ENCODE measurements around the gene CHST7. TPM values are rescaled to one million over a fixed set of nuclear protein-coding genes. Genes with fewer than 3 reads are reported as not detected.
"Not testable (repeated sequence)": the region's sequence is repeated elsewhere in the genome, so short reads cannot be mapped to it uniquely, and the experiment has no call there.

Gene CHST7, protein sequence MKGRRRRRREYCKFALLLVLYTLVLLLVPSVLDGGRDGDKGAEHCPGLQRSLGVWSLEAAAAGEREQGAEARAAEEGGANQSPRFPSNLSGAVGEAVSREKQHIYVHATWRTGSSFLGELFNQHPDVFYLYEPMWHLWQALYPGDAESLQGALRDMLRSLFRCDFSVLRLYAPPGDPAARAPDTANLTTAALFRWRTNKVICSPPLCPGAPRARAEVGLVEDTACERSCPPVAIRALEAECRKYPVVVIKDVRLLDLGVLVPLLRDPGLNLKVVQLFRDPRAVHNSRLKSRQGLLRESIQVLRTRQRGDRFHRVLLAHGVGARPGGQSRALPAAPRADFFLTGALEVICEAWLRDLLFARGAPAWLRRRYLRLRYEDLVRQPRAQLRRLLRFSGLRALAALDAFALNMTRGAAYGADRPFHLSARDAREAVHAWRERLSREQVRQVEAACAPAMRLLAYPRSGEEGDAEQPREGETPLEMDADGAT
- 5.5 TPM for polyA plus RNA-seq (2013, experiment 1 of 2)
- 3.9 TPM for polyA plus RNA-seq (2013, experiment 2 of 2)

DNA sequence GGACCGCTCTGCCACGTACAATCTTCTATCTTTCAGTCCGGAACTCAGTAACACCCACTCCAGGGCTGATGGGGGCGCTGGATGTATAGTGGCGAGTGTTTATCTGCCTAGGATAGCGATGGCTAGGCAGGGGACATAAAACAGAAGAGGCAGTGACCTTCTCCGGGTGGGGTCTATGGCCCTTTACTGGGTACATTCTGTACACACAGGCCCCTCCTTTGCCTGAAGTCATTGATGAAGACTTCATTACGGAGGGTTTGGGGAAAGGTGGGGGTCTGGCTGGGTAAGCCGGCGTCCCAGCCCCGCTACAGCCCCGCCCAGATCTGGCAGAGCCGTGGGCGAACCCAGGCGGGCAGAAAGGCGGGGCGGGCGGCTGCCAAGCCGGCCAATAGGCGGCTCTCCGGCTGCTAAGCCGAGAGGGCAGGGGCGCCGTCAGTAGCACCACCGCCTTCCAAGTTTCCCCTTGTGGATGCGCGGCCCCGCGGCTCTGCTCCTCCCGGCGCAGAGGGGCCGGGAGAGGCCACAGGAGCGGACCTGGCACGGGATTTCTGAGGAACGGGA, at the start of gene CHST7:
Gene CHST7, plus strand, starts transcription at position 435 of the 561 bp plus-strand sequence. CDS start 167 bp downstream, outside the sequence.
- WGBS, 2 experiments (ENCODE audit: insufficient coverage in 2 of 2) = 0% methylated on average over 6 to 17 of the region's 35 CpGs

DNA sequence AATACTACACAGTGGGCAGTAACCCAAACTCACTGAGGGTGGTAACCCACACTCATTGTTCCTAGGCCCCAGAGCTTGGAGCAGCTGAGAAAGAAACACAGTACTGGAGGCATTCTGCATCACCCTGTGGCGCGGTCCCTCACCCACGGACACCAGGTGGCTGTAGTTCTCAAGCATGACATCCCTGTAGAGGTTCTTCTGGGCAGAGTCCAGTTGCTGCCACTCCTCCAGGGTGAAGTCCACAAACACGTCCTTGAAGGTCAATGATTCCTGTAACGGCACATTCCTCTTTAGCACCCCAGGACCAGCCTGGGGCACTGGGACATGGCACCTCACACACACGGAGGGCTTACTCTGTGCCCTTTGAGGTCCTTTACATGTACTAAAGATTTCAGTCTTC, 44.9 kb upstream of the CHST7 start:
- not testable (repeated sequence) for H3K9me3 ChIP-seq (ENCODE audit: control insufficient read depth, low read length); H3K4me3 ChIP-seq (ENCODE audit: extremely low read depth, insufficient read depth, low read length, poor library complexity, severe bottlenecking); H3K4me1 ChIP-seq (ENCODE audit: control insufficient read depth, insufficient read depth, low read length, poor library complexity, severe bottlenecking); H3K27ac ChIP-seq (ENCODE audit: low read depth, low read length, severe bottlenecking)
- 100% methylated on average over 1 of the region's 6 CpGs; no CpG with 5 or more reads in 1 of the 2 experiments for WGBS, 2 experiments (ENCODE audit: insufficient coverage in 2 of 2)
- peaks cover 15% of the 10 kb centered on the region for H3K36me3 ChIP-seq (ENCODE audit: control insufficient read depth, insufficient read depth, low read length)

More for the DNA sequence above, at the start of gene CHST7:
- Histone ChIP-seq H3K36me3 (ENCODE audit: control insufficient read depth, insufficient read depth, low read length) (no peaks in the 10 kb centered on the region), H3K9me3 (ENCODE audit: control insufficient read depth, low read length) (no peaks in the 10 kb centered on the region), H3K4me3 (ENCODE audit: extremely low read depth, insufficient read depth, low read length, poor library complexity, severe bottlenecking) (peak within 1 kb of the TSS; percentile 44), H3K4me1 (ENCODE audit: control insufficient read depth, insufficient read depth, low read length, poor library complexity, severe bottlenecking) (no peaks in the 10 kb centered on the region), H3K27ac (ENCODE audit: low read depth, low read length, severe bottlenecking) (no peak within 1 kb of the TSS)

DNA sequence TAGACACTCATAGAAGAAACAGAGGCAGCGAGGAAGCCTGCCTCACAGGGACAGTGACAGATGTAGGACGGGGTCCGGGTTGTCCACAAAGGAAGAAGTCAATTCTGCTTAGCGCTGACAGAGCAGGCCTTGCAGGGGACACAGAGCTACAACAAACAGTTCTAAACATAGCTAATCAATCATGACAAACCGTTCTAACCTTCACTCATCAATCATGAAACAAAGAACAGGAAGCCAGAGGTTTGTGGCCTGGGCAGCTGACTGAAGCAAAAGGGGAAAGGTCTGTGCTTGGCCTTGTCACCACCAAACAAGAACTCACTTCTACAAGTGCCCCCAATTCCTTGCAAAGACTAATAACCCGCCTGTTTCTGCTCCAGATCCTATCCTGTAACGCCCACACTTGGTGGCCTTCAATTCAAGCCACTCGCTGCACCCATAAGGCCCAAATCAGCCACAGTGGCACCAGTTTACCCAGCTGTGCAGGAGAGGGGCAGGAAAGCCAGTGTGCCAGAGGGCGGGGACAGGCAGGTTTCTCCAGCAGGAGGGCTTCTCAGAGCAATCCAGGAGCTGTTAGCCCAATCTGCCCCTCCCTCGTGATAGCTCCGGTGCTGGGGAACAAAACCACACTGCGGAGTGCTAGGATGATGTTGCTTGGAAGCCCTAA, 43.7 kb upstream of the CHST7 start:
- not testable (repeated sequence) for H3K27ac ChIP-seq (ENCODE audit: low read depth, low read length, severe bottlenecking); H3K4me3 ChIP-seq (ENCODE audit: extremely low read depth, insufficient read depth, low read length, poor library complexity, severe bottlenecking); H3K9me3 ChIP-seq (ENCODE audit: control insufficient read depth, low read length); H3K4me1 ChIP-seq (ENCODE audit: control insufficient read depth, insufficient read depth, low read length, poor library complexity, severe bottlenecking)
- WGBS, 2 experiments (ENCODE audit: insufficient coverage in 2 of 2) = 93% methylated on average over 3 of the region's 12 CpGs; no CpG with 5 or more reads in 1 of the 2 experiments
- H3K36me3 ChIP-seq (ENCODE audit: control insufficient read depth, insufficient read depth, low read length) = peaks cover 10% of the 10 kb centered on the region

DNA sequence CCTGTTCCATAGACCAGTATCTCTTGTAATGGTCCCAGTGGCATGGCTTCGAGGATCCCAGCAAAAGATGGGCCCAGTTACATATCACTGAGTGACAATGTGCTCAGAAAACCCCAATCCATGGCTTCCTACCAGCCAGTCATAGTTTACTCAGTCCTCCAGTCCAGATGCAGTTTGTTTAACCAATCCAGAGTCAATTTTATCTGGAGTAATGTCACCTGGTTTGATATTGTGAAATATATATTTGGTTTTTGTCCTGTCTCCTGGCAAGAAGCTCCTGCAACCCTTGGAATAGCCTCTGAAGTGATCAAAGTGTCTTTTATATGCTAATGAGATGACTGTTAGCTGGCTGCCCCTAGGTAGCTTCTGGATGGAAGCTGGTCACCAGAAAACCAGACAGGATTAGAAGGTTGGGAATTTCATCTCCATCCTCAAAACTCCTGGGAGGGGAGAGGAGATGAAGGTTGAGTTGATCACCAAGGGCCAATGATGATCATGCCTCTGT, 43.1 kb upstream of the CHST7 start:
- WGBS, 2 experiments (ENCODE audit: insufficient coverage in 2 of 2) = no CpG with 5 or more reads among the region's 1 CpG
- peaks cover 10% of the 10 kb centered on the region for H3K36me3 ChIP-seq (ENCODE audit: control insufficient read depth, insufficient read depth, low read length)
- H3K27ac ChIP-seq (ENCODE audit: low read depth, low read length, severe bottlenecking); H3K4me3 ChIP-seq (ENCODE audit: extremely low read depth, insufficient read depth, low read length, poor library complexity, severe bottlenecking); H3K4me1 ChIP-seq (ENCODE audit: control insufficient read depth, insufficient read depth, low read length, poor library complexity, severe bottlenecking); H3K9me3 ChIP-seq (ENCODE audit: control insufficient read depth, low read length): not testable (repeated sequence)

DNA sequence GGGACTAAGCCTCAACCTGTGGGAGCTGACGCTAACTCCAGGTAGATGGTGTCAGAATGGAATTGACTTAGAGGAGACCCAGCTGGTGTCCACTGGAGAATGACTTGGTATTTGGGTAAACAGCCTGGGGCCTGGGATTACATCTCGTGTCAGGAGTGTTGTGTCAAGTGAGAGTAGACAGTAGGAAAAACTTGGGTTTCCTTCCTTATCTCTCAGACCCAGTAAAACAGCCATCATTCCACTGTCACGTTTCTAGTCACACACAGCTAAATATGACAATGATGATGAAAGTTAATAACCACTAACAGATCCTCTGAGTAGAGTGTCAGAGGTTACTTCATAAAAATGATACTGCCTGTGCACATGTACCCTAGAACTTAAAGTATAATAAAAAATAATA, 42.1 kb upstream of the CHST7 start:
- H3K4me3 ChIP-seq (ENCODE audit: extremely low read depth, insufficient read depth, low read length, poor library complexity, severe bottlenecking) = no peak overlapping the region
- no peaks in the 10 kb centered on the region for H3K4me1 ChIP-seq (ENCODE audit: control insufficient read depth, insufficient read depth, low read length, poor library complexity, severe bottlenecking)
- no peaks in the 10 kb centered on the region for H3K9me3 ChIP-seq (ENCODE audit: control insufficient read depth, low read length)
- peaks cover 7% of the 10 kb centered on the region for H3K36me3 ChIP-seq (ENCODE audit: control insufficient read depth, insufficient read depth, low read length)
- no peak overlapping the region for H3K27ac ChIP-seq (ENCODE audit: low read depth, low read length, severe bottlenecking)
- WGBS, 2 experiments (ENCODE audit: insufficient coverage in 2 of 2) = no CpG with 5 or more reads among the region's 3 CpGs

DNA sequence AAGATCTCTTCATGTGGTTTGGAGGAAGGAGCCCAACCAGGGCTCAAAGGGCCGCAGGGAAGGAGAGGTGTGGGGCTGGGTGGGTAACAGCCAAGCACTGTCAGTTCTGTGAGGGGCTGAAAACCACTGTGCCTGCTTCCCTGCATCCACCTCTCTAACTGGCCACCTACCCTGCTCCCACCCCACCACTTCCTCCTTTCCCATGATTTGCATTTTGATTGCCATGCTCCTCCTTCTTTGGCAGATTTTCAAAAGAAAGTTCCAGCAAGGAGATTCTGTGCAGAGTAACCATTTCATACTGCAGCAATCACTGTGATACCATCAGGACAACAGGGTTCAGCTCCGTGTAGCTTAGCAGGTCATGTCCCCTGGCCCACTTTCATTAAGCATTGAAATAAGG, 30.1 kb upstream of the CHST7 start:
- H3K36me3 ChIP-seq (ENCODE audit: control insufficient read depth, insufficient read depth, low read length) = peaks cover 21% of the 10 kb centered on the region
- H3K27ac ChIP-seq (ENCODE audit: low read depth, low read length, severe bottlenecking) = no peak overlapping the region
- no peaks in the 10 kb centered on the region for H3K9me3 ChIP-seq (ENCODE audit: control insufficient read depth, low read length)
- H3K4me3 ChIP-seq (ENCODE audit: extremely low read depth, insufficient read depth, low read length, poor library complexity, severe bottlenecking) = no peak overlapping the region
- H3K4me1 ChIP-seq (ENCODE audit: control insufficient read depth, insufficient read depth, low read length, poor library complexity, severe bottlenecking) = no peaks in the 10 kb centered on the region
- 100% methylated on average over 1 of the region's 2 CpGs; no CpG with 5 or more reads in 1 of the 2 experiments for WGBS, 2 experiments (ENCODE audit: insufficient coverage in 2 of 2)

DNA sequence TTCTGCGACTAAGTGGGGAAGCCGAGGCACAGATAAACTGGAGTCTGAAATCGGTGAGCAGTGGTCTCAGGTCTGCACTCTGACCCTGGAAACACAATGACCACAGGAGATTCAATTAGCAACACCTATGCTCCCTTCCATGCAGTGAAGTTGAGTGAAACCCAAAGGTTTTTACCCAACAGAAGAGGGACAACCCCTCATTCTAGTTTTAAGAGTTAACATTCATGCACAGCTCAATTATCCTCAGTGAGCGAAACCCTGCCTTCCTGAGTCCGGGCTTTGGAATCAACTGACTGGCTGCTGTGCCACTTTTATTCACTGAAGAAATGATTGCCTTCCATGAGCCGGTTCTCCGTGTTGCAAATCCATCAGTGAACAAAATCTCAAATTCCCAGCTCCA, 29.0 kb upstream of the CHST7 start:
- not testable (repeated sequence) for H3K9me3 ChIP-seq (ENCODE audit: control insufficient read depth, low read length); H3K4me1 ChIP-seq (ENCODE audit: control insufficient read depth, insufficient read depth, low read length, poor library complexity, severe bottlenecking)
- WGBS, 2 experiments (ENCODE audit: insufficient coverage in 2 of 2) = no CpG with 5 or more reads among the region's 7 CpGs
- H3K36me3 ChIP-seq (ENCODE audit: control insufficient read depth, insufficient read depth, low read length) = peaks cover 32% of the 10 kb centered on the region
- H3K27ac ChIP-seq (ENCODE audit: low read depth, low read length, severe bottlenecking) = peak overlapping the region; percentile 88
- peak overlapping the region; percentile 69 for H3K4me3 ChIP-seq (ENCODE audit: extremely low read depth, insufficient read depth, low read length, poor library complexity, severe bottlenecking)

DNA sequence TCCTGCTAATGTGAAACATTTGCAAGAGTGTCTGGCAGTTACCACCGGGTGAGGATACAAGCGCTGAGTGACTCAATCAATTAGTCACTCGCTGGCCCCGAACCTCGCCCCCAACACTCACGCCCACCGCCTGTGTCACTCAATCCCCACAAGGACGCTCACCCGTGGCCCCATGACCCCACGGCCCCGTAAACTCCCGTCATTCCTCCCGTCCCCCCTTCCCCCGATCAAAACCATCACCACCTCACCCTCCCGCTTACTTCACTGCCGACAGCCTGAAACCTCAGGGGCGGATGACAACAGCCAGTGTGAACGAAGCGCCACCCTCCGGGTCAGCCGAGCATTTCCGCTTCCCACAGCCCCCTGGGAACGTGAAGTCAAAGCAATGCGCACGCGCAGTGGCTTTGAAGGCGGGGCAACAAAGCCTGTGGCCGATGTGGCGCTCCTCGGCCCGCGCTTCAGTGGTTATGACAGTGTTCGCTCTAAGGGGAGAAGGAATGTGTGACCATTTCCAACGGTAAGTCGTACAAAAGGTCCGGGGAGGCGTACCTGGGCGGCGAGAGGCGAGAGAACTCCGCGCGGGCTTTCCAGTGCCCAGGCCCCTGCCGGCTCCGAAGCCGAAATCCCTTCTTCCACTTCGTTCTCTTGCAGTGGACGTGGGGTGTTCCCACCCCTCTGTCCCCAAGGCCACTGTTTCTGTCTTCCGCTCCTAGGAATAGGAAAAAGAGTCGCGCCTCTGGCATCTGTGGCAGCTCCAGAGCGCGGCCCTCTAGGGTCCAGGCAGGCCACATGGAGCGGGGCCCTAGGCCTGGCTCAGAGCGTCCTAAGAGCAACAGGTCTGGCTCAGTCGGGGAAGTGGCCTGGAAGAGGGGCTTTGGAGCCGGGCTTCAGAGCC, 28.2 kb upstream of the CHST7 start, which contains the start of gene ZNF674:
Gene ZNF674, minus strand, starts transcription at position 311 of the 895 bp plus-strand sequence. CDS start 3,334 bp downstream, outside the sequence.
- Histone ChIP-seq H3K36me3 (ENCODE audit: control insufficient read depth, insufficient read depth, low read length) (peaks cover 37% of the 10 kb centered on the region), H3K4me1 (ENCODE audit: control insufficient read depth, insufficient read depth, low read length, poor library complexity, severe bottlenecking) (no peaks in the 10 kb centered on the region), H3K27ac (ENCODE audit: low read depth, low read length, severe bottlenecking) (peak within 1 kb of the TSS; percentile 88), H3K9me3 (ENCODE audit: control insufficient read depth, low read length) (no peaks in the 10 kb centered on the region), H3K4me3 (ENCODE audit: extremely low read depth, insufficient read depth, low read length, poor library complexity, severe bottlenecking) (peak within 1 kb of the TSS; percentile 69)
- WGBS, 2 experiments (ENCODE audit: insufficient coverage in 2 of 2) = 0 to 3% methylated on average over 12 to 22 of the region's 57 CpGs

DNA sequence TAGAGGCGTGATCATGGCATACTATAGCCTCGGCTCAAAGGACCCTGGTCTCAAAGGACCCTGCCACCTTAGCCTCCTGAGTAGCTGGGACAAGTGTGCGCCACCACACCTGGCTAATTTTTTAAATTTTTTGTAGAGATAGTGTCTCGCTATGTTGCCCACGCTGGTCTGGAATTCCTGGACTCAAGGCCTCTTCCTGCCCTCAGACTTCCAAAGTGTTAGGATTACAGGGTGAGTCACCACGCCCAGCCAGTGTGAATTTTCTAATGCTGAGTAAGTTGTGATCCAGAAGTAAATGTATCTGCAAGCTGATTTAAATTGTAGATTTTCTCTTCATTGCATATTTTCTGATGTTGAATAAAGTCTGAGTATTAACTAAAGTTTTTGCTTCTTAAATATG, 25.7 kb upstream of the CHST7 start:
- H3K4me3 ChIP-seq (ENCODE audit: extremely low read depth, insufficient read depth, low read length, poor library complexity, severe bottlenecking) = no peak overlapping the region
- H3K4me1 ChIP-seq (ENCODE audit: control insufficient read depth, insufficient read depth, low read length, poor library complexity, severe bottlenecking) = peaks cover 3% of the 10 kb centered on the region
- peaks cover 29% of the 10 kb centered on the region for H3K36me3 ChIP-seq (ENCODE audit: control insufficient read depth, insufficient read depth, low read length)
- WGBS, 2 experiments (ENCODE audit: insufficient coverage in 2 of 2) = 100% methylated on average over 3 of the region's 6 CpGs; no CpG with 5 or more reads in 1 of the 2 experiments
- H3K27ac ChIP-seq (ENCODE audit: low read depth, low read length, severe bottlenecking) = peak overlapping the region; percentile 36
- no peaks in the 10 kb centered on the region for H3K9me3 ChIP-seq (ENCODE audit: control insufficient read depth, low read length)

DNA sequence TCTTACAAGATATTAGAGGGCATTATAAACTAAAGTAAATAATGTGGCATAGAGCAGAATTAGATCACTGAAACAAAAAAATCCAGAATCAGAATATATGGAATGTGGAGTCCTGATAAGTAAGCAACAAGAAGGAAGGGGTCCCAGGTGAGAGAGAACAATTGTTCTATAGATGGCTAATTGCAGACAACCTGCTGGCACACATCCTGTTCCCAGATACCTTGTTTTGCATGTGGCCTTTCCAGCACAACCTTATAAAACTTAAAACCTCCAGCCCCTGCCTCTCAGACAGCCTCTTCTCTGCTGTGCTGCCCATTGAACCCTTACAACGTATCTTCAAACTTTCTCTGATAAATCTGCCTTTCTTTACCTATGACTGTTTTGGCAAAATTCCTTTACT, 23.7 kb upstream of the CHST7 start:
- H3K36me3 ChIP-seq (ENCODE audit: control insufficient read depth, insufficient read depth, low read length) = peaks cover 32% of the 10 kb centered on the region
- H3K27ac ChIP-seq (ENCODE audit: low read depth, low read length, severe bottlenecking) = no peak overlapping the region
- H3K4me1 ChIP-seq (ENCODE audit: control insufficient read depth, insufficient read depth, low read length, poor library complexity, severe bottlenecking) = peaks cover 3% of the 10 kb centered on the region
- no peaks in the 10 kb centered on the region for H3K9me3 ChIP-seq (ENCODE audit: control insufficient read depth, low read length)
- H3K4me3 ChIP-seq (ENCODE audit: extremely low read depth, insufficient read depth, low read length, poor library complexity, severe bottlenecking) = no peak overlapping the region
- WGBS, 2 experiments (ENCODE audit: insufficient coverage in 2 of 2) = 100% methylated on average over 1 of the region's 1 CpG; no CpG with 5 or more reads in 1 of the 2 experiments

Measured in mesodermal cell (in vitro differentiated cells).